Hematopoietic multipotent progenitor cell treated with erythropoietin and hydrocortisone succinate and interleukin-3 and kit ligand, for 17 days (in vitro differentiated cells): ENCODE data around the gene PIAS2.
"Not testable (repeated sequence)": the region's sequence is repeated elsewhere in the genome, so short reads cannot be mapped to it uniquely, and the experiment has no call there.

Experiments
- DNase-seq: peaks from one replicate; pipeline ENCODE4 v3.0.0-alpha.2; 2015; ENCODE audit warnings: low spot score

Gene PIAS2

GRCh38 chr18:46917108-46917802 lies at the start of gene PIAS2, which contains the start of gene KATNAL2:
PIAS2 (minus strand) TSS chr18:46917507; CDS start chr18:46917345, 162 bp downstream.
KATNAL2 (plus strand) TSS chr18:46917602; CDS start chr18:46946873, 29,271 bp downstream.
- peak; percentile 60 for DNase-seq

GRCh38 chr18:46966266-46966665 lies 49.0 kb upstream of the PIAS2 start:
- DNase-seq = not testable (repeated sequence)

GRCh38 chr18:46964579-46965293 lies 47.4 kb upstream of the PIAS2 start:
- not testable (repeated sequence) for DNase-seq

- not testable (repeated sequence) for DNase-seq
These were observed 46.6 kb upstream of the PIAS2 start for GRCh38 chr18:46963656-46964578.

- DNase-seq = no peak
These were observed 40.9 kb upstream of the PIAS2 start for GRCh38 chr18:46958209-46958608.

GRCh38 chr18:46953195-46953594 lies 35.9 kb upstream of the PIAS2 start:
- no peak for DNase-seq

GRCh38 chr18:46950064-46950656 lies 32.9 kb upstream of the PIAS2 start:
- DNase-seq = no peak

- DNase-seq = no peak
These were observed 29.5 kb upstream of the PIAS2 start for GRCh38 chr18:46946656-46947282.

GRCh38 chr18:46942646-46943045 lies 25.3 kb upstream of the PIAS2 start:
- no peak for DNase-seq

- no peak for DNase-seq
These were observed 22.8 kb upstream of the PIAS2 start for GRCh38 chr18:46939998-46940571.

- DNase-seq = no peak
These were observed 22.1 kb upstream of the PIAS2 start for GRCh38 chr18:46939337-46939963.

GRCh38 chr18:46920653-46921052 lies 3.3 kb upstream of the PIAS2 start:
- no peak for DNase-seq

- DNase-seq = no peak
These were observed 2.8 kb upstream of the PIAS2 start for GRCh38 chr18:46920067-46920466.

GRCh38 chr18:46917803-46918600 lies 695 bp upstream of the PIAS2 start:
- no peak for DNase-seq

GRCh38 chr18:46916551-46917107 lies 678 bp downstream of the PIAS2 start:
- DNase-seq = peak; percentile 18

- DNase-seq = no peak
These were observed 1.3 kb downstream of the PIAS2 start for GRCh38 chr18:46915800-46916550.

- no peak for DNase-seq
These were observed 6.5 kb downstream of the PIAS2 start for GRCh38 chr18:46910856-46911255.

GRCh38 chr18:46909497-46909896 lies 7.8 kb downstream of the PIAS2 start:
- DNase-seq = no peak

- no peak for DNase-seq
These were observed 13.9 kb downstream of the PIAS2 start for GRCh38 chr18:46903406-46903805.
